Omental fat pad (tissue), 4 donors: ENCODE measurements around the gene SUSD1. TPM values are rescaled to one million over a fixed set of nuclear protein-coding genes. Genes with fewer than 3 reads are reported as not detected.

Experiments
- ATAC-seq: fragments of 150-250 bp; one replicate; pipeline ENCODE4 v1.9.1; 2016; ENCODE audit warnings: mild to moderate bottlenecking, moderate library complexity; ENCODE audit not compliant: low FRiP score
- DNase-seq: peaks from one replicate; pipeline ENCODE4 v3.0.0-alpha.2; 2019; ENCODE audit warnings: low spot score
- total RNA-seq, 4 donors: library from RNA; depleted of rRNA; stranded (reverse); fragments of >200 nt; gene quantifications; one replicate each; pipeline ENCODE4 v1.1.0, GENCODE V29; 2016
- TF ChIP-seq, protein P1 (sequence below), 3 donors: fragments of 450-650 bp; IDR thresholded peaks; one replicate each; pipeline ENCODE4 v1.5.1; 2016 to 2017; ENCODE audit warnings: antibody characterized with exemption in 3 of 3, mild to moderate bottlenecking in 3 of 3, moderate library complexity in 2 of 3

SUSD1 gene
- total RNA-seq, 4 donors from 2014 or later, result 12.0 to 23.2 (median 15.4) TPM

DNA sequence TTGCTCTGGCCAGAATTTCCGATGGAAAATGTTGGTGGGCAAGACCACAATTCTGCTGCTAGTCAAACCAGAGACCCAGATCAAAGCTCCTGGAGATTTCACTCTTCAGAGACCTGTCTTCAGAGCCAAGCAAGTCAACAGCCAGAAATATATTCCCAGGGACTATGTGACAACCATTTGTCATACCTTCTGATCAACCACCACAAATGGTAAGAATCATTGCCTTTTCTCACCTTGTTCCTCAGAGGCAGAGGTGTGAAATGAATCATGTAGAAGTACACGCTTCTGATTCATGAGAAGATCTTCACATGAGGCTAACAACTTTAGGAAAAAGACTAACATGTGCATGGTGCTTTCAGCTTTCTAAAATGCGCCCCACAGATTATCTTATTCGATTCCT is 53.5 kb downstream of the SUSD1 start:
- ATAC-seq (no peak), DNase-seq (no peak)
- TF ChIP-seq, protein P1, sequence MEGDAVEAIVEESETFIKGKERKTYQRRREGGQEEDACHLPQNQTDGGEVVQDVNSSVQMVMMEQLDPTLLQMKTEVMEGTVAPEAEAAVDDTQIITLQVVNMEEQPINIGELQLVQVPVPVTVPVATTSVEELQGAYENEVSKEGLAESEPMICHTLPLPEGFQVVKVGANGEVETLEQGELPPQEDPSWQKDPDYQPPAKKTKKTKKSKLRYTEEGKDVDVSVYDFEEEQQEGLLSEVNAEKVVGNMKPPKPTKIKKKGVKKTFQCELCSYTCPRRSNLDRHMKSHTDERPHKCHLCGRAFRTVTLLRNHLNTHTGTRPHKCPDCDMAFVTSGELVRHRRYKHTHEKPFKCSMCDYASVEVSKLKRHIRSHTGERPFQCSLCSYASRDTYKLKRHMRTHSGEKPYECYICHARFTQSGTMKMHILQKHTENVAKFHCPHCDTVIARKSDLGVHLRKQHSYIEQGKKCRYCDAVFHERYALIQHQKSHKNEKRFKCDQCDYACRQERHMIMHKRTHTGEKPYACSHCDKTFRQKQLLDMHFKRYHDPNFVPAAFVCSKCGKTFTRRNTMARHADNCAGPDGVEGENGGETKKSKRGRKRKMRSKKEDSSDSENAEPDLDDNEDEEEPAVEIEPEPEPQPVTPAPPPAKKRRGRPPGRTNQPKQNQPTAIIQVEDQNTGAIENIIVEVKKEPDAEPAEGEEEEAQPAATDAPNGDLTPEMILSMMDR (IDR thresholded peaks at IDR 0.05), result no peak

DNA sequence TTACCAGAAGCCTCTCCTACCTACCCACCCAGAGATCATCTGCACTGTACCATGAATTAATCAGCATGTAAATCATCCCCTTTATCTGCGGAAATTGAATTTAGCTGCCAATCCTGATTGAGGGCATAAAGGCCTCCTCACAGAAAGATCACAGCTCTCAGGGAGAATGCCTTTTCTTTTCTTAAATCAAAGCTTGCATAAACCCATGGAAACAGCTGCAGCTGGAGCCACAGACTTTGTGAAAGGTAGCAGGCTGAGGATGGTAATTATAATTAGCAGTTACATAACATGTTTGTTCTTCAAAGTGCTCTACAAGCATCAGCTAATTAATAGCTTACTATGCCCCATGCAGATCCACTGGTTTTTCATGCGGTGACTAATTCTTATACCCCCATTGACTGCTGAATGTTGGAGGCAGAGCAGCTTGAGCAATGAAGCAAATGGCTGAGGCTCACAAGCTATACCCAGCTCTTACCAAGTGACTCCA is 54.6 kb downstream of the SUSD1 start:
- ATAC-seq (no peak), DNase-seq (no peak)
- TF ChIP-seq, protein P1 (IDR thresholded peaks at IDR 0.05), result no peak

DNA sequence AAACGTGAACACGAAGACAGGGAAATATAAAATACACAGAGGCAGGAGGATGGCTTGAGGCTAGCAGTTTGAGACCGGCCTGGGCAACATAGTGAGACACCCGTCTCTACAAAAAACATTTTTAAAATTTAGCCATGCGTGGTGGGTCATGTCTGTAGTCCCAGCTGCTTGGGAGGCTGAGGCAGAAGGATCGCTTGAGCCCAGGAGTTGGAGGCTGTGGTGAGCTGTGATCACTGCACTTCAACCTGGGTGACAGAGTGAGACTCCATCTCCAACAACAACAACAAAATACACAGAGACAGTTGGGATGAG is 55.1 kb downstream of the SUSD1 start:
- TF ChIP-seq, protein P1 (IDR thresholded peaks at IDR 0.05), result no peak
- DNase-seq, result no peak

DNA sequence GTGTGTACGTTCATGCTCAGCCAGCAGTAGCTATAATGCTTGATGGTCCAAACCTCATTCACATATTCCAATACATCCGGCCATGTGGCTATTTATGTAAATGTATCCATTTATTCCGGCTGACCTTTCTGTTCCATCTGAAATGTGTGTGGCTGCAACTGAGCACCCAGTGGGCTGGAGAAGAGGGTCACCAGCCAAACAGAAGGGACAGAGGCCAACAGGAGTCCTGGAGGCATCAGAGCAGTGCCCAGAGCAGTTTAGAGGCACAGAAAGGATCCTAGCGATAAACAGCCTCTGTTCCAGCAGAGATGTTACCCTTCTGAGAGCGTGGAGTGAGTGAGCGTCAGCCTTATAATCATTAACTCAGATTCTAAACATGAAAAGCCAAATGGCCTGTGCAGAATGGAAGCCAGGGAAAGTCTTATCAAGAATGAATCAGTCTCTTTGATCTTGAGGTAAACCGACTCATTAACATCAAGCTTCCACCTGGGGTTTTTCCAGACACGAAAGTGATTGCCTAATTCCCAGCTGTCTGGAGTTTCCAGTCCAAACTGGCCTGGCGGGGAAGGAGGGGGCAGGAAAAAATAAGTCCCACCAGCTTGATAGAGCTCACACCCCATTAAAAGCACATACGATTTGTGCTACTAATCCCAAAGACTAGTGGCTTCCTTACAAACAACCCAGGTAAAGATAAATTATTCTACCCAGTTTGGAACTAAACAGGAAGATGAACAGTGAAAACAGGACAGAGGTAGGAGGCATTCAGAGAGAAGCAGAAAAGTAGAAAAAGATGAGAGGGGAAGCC is 55.7 kb downstream of the SUSD1 start:
- ATAC-seq (peak; percentile 50), DNase-seq (no peak)
- TF ChIP-seq, protein P1 (IDR thresholded peaks at IDR 0.05), result no peak

More for the DNA sequence above, 55.1 kb downstream of the SUSD1 start:
- ATAC-seq, result no peak

DNA sequence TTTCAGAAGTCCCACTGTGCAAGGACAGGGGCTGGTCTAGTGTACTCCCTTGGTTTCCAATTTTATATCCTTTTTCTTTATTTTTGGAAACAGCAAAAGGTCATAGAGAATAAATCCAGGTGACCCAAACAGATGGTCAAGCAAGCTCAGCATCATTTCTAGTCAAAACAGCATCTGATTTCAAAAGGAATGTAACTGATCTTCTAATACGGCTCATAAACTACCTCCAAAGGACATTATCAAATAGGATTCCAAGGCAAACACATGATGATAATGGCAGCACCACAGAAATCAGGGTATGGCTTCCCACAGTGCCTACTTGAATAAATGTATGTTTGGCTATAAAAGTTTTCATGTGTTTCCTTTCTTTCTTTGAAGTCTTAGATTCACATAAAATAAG is 57.1 kb downstream of the SUSD1 start:
- DNase-seq (no peak), ATAC-seq (no peak)
- TF ChIP-seq, protein P1 (IDR thresholded peaks at IDR 0.05), result no peak

DNA sequence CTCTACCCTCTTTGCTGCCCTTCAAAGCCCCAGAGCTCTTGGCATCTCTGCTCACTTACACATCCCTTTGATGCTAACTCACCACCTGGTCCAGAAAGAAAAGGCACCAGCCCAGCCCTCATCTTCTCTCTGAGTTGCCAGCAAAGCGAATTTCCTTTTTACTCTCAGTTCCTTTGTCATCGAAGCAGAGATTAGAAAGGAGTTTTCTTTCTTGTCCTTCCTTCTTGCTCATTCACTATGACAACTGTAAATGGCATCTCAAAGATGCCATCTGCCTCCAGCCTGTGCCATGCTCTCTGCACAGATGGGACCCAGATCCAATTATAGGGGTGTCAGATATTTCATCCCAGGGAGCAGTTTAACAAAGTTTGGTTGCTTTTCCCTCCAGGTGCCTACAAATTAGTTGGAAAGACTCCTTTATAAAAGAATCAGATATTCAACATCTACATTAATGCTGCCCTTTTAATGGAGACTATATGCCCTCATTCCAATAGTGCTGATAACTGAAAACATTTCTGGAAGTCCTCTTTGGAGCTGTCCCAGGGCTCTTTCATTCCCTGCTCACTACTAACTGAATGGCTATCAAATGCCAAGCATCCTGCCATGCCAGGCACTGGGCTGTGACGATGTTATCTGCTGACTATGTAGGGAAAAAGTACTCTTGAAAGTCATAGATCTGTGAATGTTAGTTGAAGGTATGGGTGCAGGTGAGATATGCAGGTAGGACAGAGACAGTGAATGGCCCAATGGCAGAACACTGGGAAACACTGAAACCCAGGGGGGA is 58.9 kb downstream of the SUSD1 start:
- DNase-seq, result no peak

More for the DNA sequence above, 58.9 kb downstream of the SUSD1 start:
- no peak for ATAC-seq
- TF ChIP-seq, protein P1 (IDR thresholded peaks at IDR 0.05), result no peak
